ENCODE results near the gene SLC7A8. TPM values are rescaled to one million over a fixed set of nuclear protein-coding genes. Genes with fewer than 3 reads are reported as not detected.

SLC7A8 gene
- total and polyA plus RNA-seq, 2 of the 4 experiments (the other 2 are of a cell fraction), result 0.31 TPM; not detected in 1

DNA sequence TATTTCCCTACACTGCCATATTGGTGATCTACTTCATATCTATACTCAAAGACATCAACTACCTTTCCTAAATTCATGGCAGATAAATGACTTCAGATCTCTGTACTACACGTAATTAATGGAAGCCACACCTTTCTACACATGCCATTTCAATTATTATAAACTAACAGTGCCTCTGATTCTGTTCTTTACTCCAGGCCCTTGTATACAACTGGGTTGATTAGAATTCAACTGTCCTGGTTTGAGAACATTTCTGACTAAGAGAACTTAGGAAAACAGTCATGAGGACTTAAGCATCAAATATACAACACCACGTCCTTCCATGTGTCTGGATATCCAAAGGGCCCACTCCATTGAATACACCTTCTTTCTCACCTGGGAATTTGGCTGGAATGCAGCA is 90.4 kb downstream of the SLC7A8 start:
- Histone ChIP-seq H3K14ac (replicated peaks; ENCODE audit: low read depth, low read length) (0 out of 2 replicates have a peak overlapping the region, but pooled peaks have one; percentile 17), H2BK120ac (ENCODE audit: low read depth, low read length) (no peak overlapping the region), H2AK5ac (ENCODE audit: low read depth, low read length) (no peak overlapping the region), H2AK9ac (replicated peaks; ENCODE audit: low read depth, low read length, poor library complexity) (no peak overlapping the region), H3K9me3 (ENCODE audit: control insufficient read depth, insufficient read depth, low read length) (no peaks in the 10 kb centered on the region), H3K18ac (ENCODE audit: low read depth, low read length) (no peak overlapping the region), H3K79me1 (ENCODE audit: low read depth in 1 of 2, low read length in 2 of 2) (peaks cover 14 to 53% of the 10 kb centered on the region in 2 experiments), H4K20me1 (ENCODE audit: insufficient read depth, low read length) (peaks cover 34% of the 10 kb centered on the region; the same call in 1 of the 2 replicates), H3K23ac (ENCODE audit: low read depth, low read length) (peak overlapping the region; percentile 58), H2BK15ac (ENCODE audit: low read depth, low read length) (no peak overlapping the region), H4K91ac (ENCODE audit: insufficient read depth, low read depth, low read length) (no peak overlapping the region), H3K27ac (ENCODE audit: insufficient read depth, low read length) (no peak overlapping the region), H3K36me3 (ENCODE audit: control insufficient read depth, insufficient read depth, low read length) (peaks cover 21% of the 10 kb centered on the region), H3K4me2 (ENCODE audit: low read depth, low read length) (peak overlapping the region; percentile 99), H3K4me1 (ENCODE audit: control insufficient read depth, insufficient read depth, low read length) (peaks cover 3% of the 10 kb centered on the region; the same call in 1 of the 2 replicates), H2BK20ac (ENCODE audit: low read depth, low read length) (no peak overlapping the region), H3K4me3 (ENCODE audit: insufficient read depth, low read depth, low read length) (no peak overlapping the region), H4K8ac (ENCODE audit: low read depth in 2 of 2, low read length in 2 of 2) (no peak overlapping the region), H3K9me1 (ENCODE audit: insufficient read depth, low read length) (peaks cover 7% of the 10 kb centered on the region; the same call in 1 of the 2 replicates), H4K5ac (ENCODE audit: low read depth, low read length) (no peak overlapping the region), H2AFZ (replicated peaks; ENCODE audit: low read length, poor library complexity) (no peak overlapping the region), H3K9ac (ENCODE audit: low read depth, low read length) (no peak overlapping the region), H3K27me3 (ENCODE audit: control insufficient read depth, insufficient read depth, low read length) (no peaks in the 10 kb centered on the region), H3K56ac (ENCODE audit: extremely low read depth, insufficient read depth, low read length) (no peak overlapping the region), H2BK5ac (ENCODE audit: low read depth, low read length, poor library complexity, severe bottlenecking) (no peak overlapping the region), H3K4ac (ENCODE audit: low read depth, low read length) (no peak overlapping the region)
- no peak for TF ChIP-seq CHD1 (IDR thresholded peaks at IDR 0.05; ENCODE audit: low read depth, low read length)
- no peak for TF ChIP-seq RAD21 (IDR thresholded peaks at IDR 0.05; ENCODE audit: low read length)
- TF ChIP-seq MAZ (IDR thresholded peaks at IDR 0.05; ENCODE audit: borderline replicate concordance, low read depth, low read length), result no peak
- no peak for TF ChIP-seq SMC3 (IDR thresholded peaks at IDR 0.05; ENCODE audit: low read depth, low read length)
- intact Hi-C loops (cut with micrococcal nuclease) (no loop called here), in situ Hi-C loops (cut with MboI; ENCODE audit: low sequenced_read_pairs) (loop anchor here (25.0 kb wide), 1 partner anchor 1044 kb away; the partner anchor contains the start of genes EMC9, FITM1, PSME1 and PSME2), dilution Hi-C loops (cut with HindIII; ENCODE audit: low sequenced_read_pairs, unreplicated experiment) (no loop called here)
- POLR2A ChIA-PET (ENCODE audit: unreplicated experiment), result no interaction called here
- ATAC-seq (ENCODE audit: low read depth), result no peak
- BruUV-seq (replicated peaks), result TSS peak; percentile 44
- CTCF ChIA-PET, result interaction anchor here (1.8 kb wide), 1 partner anchor 24 kb away, joined by 13 read pairs; no protein-coding TSS in a partner anchor
- WGBS, 2 experiments (ENCODE audit: extremely low coverage in 2 of 2, insufficient read length in 1 of 2), result no CpG with 5 or more reads among the region's 2 CpGs
- no peak for DNase-seq

All from IMR-90 (cell line).